Upper lobe of left lung (tissue), 6 donors: Measurements from ENCODE around the gene BACE2. TPM values are rescaled to one million over a fixed set of nuclear protein-coding genes. Genes with fewer than 3 reads are reported as not detected.
"Not testable (repeated sequence)": the region's sequence is repeated elsewhere in the genome, so short reads cannot be mapped to it uniquely, and the experiment has no call there.

Experiments
- ATAC-seq, 2 donors: fragments of 200-7000 bp; cut with Tn5 transposase; one replicate each; pipeline ENCODE4 v1.9.1; 2022; ENCODE audit warnings: mild to moderate bottlenecking in 2 of 2, moderate library complexity in 2 of 2; ENCODE audit not compliant: low FRiP score in 2 of 2
- DNase-seq, 2 donors: peaks; one replicate each; pipeline ENCODE4 v3.0.0-alpha.2; 2019 to 2020
- H3K27ac ChIP-seq, 4 donors: fragments of 200-600 bp; sonication (generic); one replicate each; pipeline ENCODE4 v1.5.1; 2016 to 2019
- H3K27me3 ChIP-seq, 4 donors: fragments of 200-600 bp; sonication (generic); one replicate each; pipeline ENCODE4 v1.5.1; 2017 to 2019
- H3K36me3 ChIP-seq, 4 donors: fragments of 200-600 bp; sonication (generic); one replicate each; pipeline ENCODE4 v1.5.1; 2016 to 2019
- H3K4me1 ChIP-seq, 4 donors: fragments of 200-600 bp; sonication (generic); one replicate each; pipeline ENCODE4 v1.5.1; 2018 to 2019
- H3K4me3 ChIP-seq, 4 donors: fragments of 200-600 bp; sonication (generic); one replicate each; pipeline ENCODE4 v1.5.1; 2017 to 2019; ENCODE audit warnings: mild to moderate bottlenecking in 2 of 4, moderate library complexity in 1 of 4
- H3K9me3 ChIP-seq, 4 donors: fragments of 200-600 bp; sonication (generic); one replicate each; pipeline ENCODE4 v1.5.1; 2018 to 2019
- CTCF ChIP-seq, 6 experiments: fragments of 450-650 bp in 4 of 6; fragments of 200-600 bp in 2 of 6; sonication (generic) in 2 of 6; IDR thresholded peaks; one replicate each; pipeline ENCODE4 v1.5.1; 2016 to 2019; ENCODE audit warnings: antibody characterized with exemption in 6 of 6
- EP300 ChIP-seq, 4 donors: sonication (generic); formaldehyde crosslinking; IDR thresholded peaks; one replicate each; pipeline ENCODE4 v1.5.1; 2017; ENCODE audit warnings: antibody characterized with exemption in 4 of 4, control low read depth in 2 of 4
- POLR2A ChIP-seq, 4 donors: fragments of 450-650 bp; IDR thresholded peaks; one replicate each; pipeline ENCODE4 v1.5.1; 2016 to 2017; ENCODE audit warnings: antibody characterized with exemption in 4 of 4, mild to moderate bottlenecking in 2 of 4
- POLR2AphosphoS5 ChIP-seq, 2 donors: sonication (generic); formaldehyde crosslinking; IDR thresholded peaks; one replicate each; pipeline ENCODE4 v1.5.1; 2017; ENCODE audit warnings: antibody characterized with exemption in 2 of 2
- whole genome bisulfite sequencing, 2 donors: methylation state at CpG; one replicate each; pipeline ENCODE4 v1.1.5; 2017 to 2018; 5-methylcytosine and 5-hydroxymethylcytosine counted together
- total RNA-seq, 6 donors: library from RNA; depleted of rRNA in 4 of 6; stranded (reverse); fragments of >200 nt in 4 of 6; gene quantifications; one replicate each; pipeline versions ENCODE4 v1.1.0 to v1.2.1, GENCODE V29; 2016 to 2021
- donor health status: DM: no; HTN: no; CAD: no; lungs with moderate emphysema.
- donor health status: DM: no; HTN: yes; CAD: no; lungs with severe emphysema.

The BACE2 gene
- total RNA-seq, 6 donors from 2014 or later: 15.1 to 43.0 (median 26.3) TPM

GRCh38 chr21:41240040-41240439, 72.1 kb downstream of the BACE2 start:
- Histone ChIP-seq H3K27ac (no peak overlapping the region), H3K36me3 (peaks cover 0 to 24% (median 6%) of the 10 kb centered on the region in 4 donors), H3K27me3 (no peaks in the 10 kb centered on the region), H3K9me3 (no peaks in the 10 kb centered on the region), H3K4me1 (no peaks in the 10 kb centered on the region), H3K4me3 (no peak overlapping the region)
- DNase-seq (no peak), ATAC-seq (no peak)
- WGBS, 2 donors: 80 to 93% methylated on average over 1 to 3 of the region's 3 CpGs
- TF ChIP-seq EP300 (IDR thresholded peaks at IDR 0.05): no peak
- no peak for TF ChIP-seq POLR2A (IDR thresholded peaks at IDR 0.05)

GRCh38 chr21:41241341-41241740, 73.4 kb downstream of the BACE2 start:
- Histone ChIP-seq H3K27ac (no peak overlapping the region), H3K9me3 (no peaks in the 10 kb centered on the region), H3K27me3 (no peaks in the 10 kb centered on the region), H3K4me1 (no peaks in the 10 kb centered on the region), H3K4me3 (no peak overlapping the region), H3K36me3 (peaks cover 0 to 24% (median 6%) of the 10 kb centered on the region in 4 donors)
- 76 to 85% methylated on average over 8 of the region's 8 CpGs for WGBS, 2 donors
- no peak for TF ChIP-seq EP300 (IDR thresholded peaks at IDR 0.05)
- TF ChIP-seq POLR2AphosphoS5 (IDR thresholded peaks at IDR 0.05): no peak
- TF ChIP-seq CTCF (IDR thresholded peaks at IDR 0.05): no peak
- TF ChIP-seq POLR2A (IDR thresholded peaks at IDR 0.05): no peak
- no peak for ATAC-seq
- DNase-seq: no peak

- Histone ChIP-seq H3K27ac (no peak overlapping the region), H3K4me3 (no peak overlapping the region), H3K4me1 (no peaks in the 10 kb centered on the region), H3K9me3 (no peaks in the 10 kb centered on the region), H3K27me3 (no peaks in the 10 kb centered on the region), H3K36me3 (peaks cover 0 to 24% (median 7%) of the 10 kb centered on the region in 4 donors)
- no peak for TF ChIP-seq POLR2AphosphoS5 (IDR thresholded peaks at IDR 0.05)
- no peak for TF ChIP-seq CTCF (IDR thresholded peaks at IDR 0.05)
- no peak for TF ChIP-seq POLR2A (IDR thresholded peaks at IDR 0.05)
- no peak for TF ChIP-seq EP300 (IDR thresholded peaks at IDR 0.05)
- WGBS, 2 donors: 79 to 88% methylated on average over 8 of the region's 8 CpGs
- DNase-seq (no peak), ATAC-seq (no peak)
Observed at GRCh38 chr21:41242238-41242829, 74.4 kb downstream of the BACE2 start.

GRCh38 chr21:41243107-41243506, 75.1 kb downstream of the BACE2 start:
- no peaks in the 10 kb centered on the region for H3K27me3 ChIP-seq
- H3K36me3 ChIP-seq: peaks cover 0 to 19% (median 2%) of the 10 kb centered on the region in 4 donors
- WGBS, 2 donors: 92 to 98% methylated on average over 7 of the region's 7 CpGs
- no peaks in the 10 kb centered on the region for H3K9me3 ChIP-seq
- DNase-seq (no peak), ATAC-seq (no peak)
- H3K27ac ChIP-seq: no peak overlapping the region
- no peaks in the 10 kb centered on the region for H3K4me1 ChIP-seq
- H3K4me3 ChIP-seq: no peak overlapping the region
- TF ChIP-seq POLR2AphosphoS5 (IDR thresholded peaks at IDR 0.05) (no peak), CTCF (IDR thresholded peaks at IDR 0.05) (no peak), POLR2A (IDR thresholded peaks at IDR 0.05) (no peak), EP300 (IDR thresholded peaks at IDR 0.05) (no peak)

- DNase-seq, H3K27ac ChIP-seq, H3K9me3 ChIP-seq, H3K27me3 ChIP-seq, H3K4me1 ChIP-seq, H3K4me3 ChIP-seq, ATAC-seq: not testable (repeated sequence)
- 88 to 96% methylated on average over 8 of the region's 8 CpGs for WGBS, 2 donors
- H3K36me3 ChIP-seq: peaks cover 0 to 25% (median 1%) of the 10 kb centered on the region in 4 donors
Observed at GRCh38 chr21:41244266-41244880, 76.4 kb downstream of the BACE2 start.
